ENCODE results near the gene BMPER.

Gene BMPER

GRCh38 chr7:34191771-34192479 lies 286.6 kb downstream of the BMPER start:
- Histone ChIP-seq H3K4me3 (ENCODE audit: low read depth, low read length) (no peak overlapping the region), H3K27me3 (ENCODE audit: insufficient read depth, low read length) (no peaks in the 10 kb centered on the region), H3K4me1 (ENCODE audit: control insufficient read depth, insufficient read depth, low read length, unreplicated experiment) (no peaks in the 10 kb centered on the region), H3K36me3 (ENCODE audit: insufficient read depth, low read length) (no peaks in the 10 kb centered on the region), H2AFZ (ENCODE audit: low read length, unreplicated experiment) (no peak overlapping the region), H3K27ac (ENCODE audit: low read depth, low read length) (no peak overlapping the region), H3K79me2 (ENCODE audit: control insufficient read depth, insufficient read depth, low read length, unreplicated experiment) (no peaks in the 10 kb centered on the region)

- H3K4me3 ChIP-seq (ENCODE audit: low read depth, low read length) = no peak overlapping the region
- no peak overlapping the region for H2AFZ ChIP-seq (ENCODE audit: low read length, unreplicated experiment)
- H3K27me3 ChIP-seq (ENCODE audit: insufficient read depth, low read length) = no peaks in the 10 kb centered on the region
- H3K4me1 ChIP-seq (ENCODE audit: control insufficient read depth, insufficient read depth, low read length, unreplicated experiment) = no peaks in the 10 kb centered on the region
- H3K36me3 ChIP-seq (ENCODE audit: insufficient read depth, low read length) = no peaks in the 10 kb centered on the region
- H3K79me2 ChIP-seq (ENCODE audit: control insufficient read depth, insufficient read depth, low read length, unreplicated experiment) = no peaks in the 10 kb centered on the region
- H3K27ac ChIP-seq (ENCODE audit: low read depth, low read length) = no peak overlapping the region
Measured at GRCh38 chr7:34192906-34193305, 287.6 kb downstream of the BMPER start.

DNA sequence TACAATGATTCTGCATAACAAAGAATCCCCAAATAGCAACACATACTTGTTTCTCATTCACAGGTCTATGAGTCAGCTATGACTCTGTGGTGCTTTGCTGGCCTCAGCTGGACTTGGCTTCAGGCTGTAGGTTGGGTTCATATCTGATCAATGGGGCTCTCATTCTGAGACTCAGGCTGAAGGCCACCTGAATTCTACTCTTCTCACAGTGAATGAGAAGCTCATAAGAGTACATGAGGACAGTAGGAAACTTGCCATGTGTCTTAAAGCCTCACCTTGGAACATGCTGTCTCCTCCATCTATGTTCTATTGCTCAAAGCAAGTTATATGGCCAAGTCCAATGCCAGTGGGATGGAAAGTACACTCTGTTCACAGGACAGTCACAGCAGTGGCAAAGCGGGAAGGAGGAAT lies 292.9 kb downstream of the BMPER start:
- no peaks in the 10 kb centered on the region for H3K79me2 ChIP-seq (ENCODE audit: control insufficient read depth, insufficient read depth, low read length, unreplicated experiment)
- no peak overlapping the region for H2AFZ ChIP-seq (ENCODE audit: low read length, unreplicated experiment)
- H3K4me1 ChIP-seq (ENCODE audit: control insufficient read depth, insufficient read depth, low read length, unreplicated experiment) = no peaks in the 10 kb centered on the region
- H3K27ac ChIP-seq (ENCODE audit: low read depth, low read length) = no peak overlapping the region
- no peaks in the 10 kb centered on the region for H3K36me3 ChIP-seq (ENCODE audit: insufficient read depth, low read length)
- no peaks in the 10 kb centered on the region for H3K27me3 ChIP-seq (ENCODE audit: insufficient read depth, low read length)
- H3K4me3 ChIP-seq (ENCODE audit: low read depth, low read length) = no peak overlapping the region
